OCI-LY3 (cell line): ENCODE data around the gene C9orf153.

Experiments
- CTCF ChIP-seq: fragments of 200-600, 300-600 bp; sonication (generic); IDR thresholded peaks from 2 replicates; pipeline ENCODE4 v1.5.1; 2014; ENCODE audit warnings: antibody characterized with exemption, low read length, low read depth
- EZH2phosphoT487 ChIP-seq: fragments of 200-600 bp; shearing (Covaris generic); IDR thresholded peaks from 2 replicates; pipeline ENCODE4 v1.6.1; 2018; ENCODE audit warnings: antibody characterized with exemption, mixed run types, low read depth

DNA sequence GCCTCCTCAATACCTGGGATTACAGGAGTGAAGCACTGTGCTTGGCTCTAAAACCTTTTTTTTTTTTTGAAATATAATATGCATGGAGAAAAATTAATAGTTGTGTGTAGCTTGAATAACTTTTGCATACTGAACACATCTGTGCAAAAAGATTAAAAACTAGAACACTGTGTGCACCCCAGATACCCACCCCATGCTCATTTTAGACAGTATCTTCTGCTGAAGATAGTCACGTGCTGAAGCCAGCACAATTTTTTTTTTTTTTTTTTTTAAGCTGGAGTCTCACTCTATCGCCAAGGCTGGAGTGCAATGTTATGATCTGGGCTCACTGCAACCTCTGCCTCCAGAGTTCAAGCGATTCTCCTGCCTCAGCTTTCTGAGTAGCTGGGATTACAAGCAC lies 39.9 kb downstream of the C9orf153 start:
- TF ChIP-seq EZH2phosphoT487 (no peak), CTCF (no peak)
